ENCODE data around the gene PDE4DIP. TPM values are rescaled to one million over a fixed set of nuclear protein-coding genes. Genes with fewer than 3 reads are reported as not detected.
"Not testable (repeated sequence)": the region's sequence is repeated elsewhere in the genome, so short reads cannot be mapped to it uniquely, and the experiment has no call there.

The PDE4DIP gene
- total and polyA plus RNA-seq, 5 experiments from 2014 or later = 5.9 to 54.9 (median 14.1) TPM

DNA sequence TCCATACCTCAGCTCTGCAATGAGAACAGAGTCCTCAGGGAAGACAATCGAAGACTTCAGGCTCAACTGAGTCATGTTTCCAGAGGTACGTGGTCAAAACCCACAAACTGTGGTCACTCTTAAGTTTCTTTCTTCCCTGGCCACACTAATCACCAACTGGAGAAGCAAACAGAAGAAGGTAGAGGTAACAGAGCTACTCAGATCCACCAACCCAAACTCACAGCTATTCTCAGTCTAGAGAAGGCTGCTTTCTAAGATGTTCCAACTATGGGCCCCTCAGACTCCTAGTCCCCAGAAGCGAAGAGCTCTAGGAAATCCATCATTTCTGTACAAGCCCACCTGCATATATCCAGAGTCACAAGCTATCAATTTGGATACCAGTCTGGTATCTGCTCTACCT lies 174.3 kb downstream of the PDE4DIP start:
- H3K9me3 Mint-ChIP-seq, DNase-seq, H3K4me1 Mint-ChIP-seq, ATAC-seq, H3K27me3 Mint-ChIP-seq, H3K4me3 Mint-ChIP-seq, H3K27ac Mint-ChIP-seq, POLR2A ChIA-PET, H3K36me3 Mint-ChIP-seq: not testable (repeated sequence)

DNA sequence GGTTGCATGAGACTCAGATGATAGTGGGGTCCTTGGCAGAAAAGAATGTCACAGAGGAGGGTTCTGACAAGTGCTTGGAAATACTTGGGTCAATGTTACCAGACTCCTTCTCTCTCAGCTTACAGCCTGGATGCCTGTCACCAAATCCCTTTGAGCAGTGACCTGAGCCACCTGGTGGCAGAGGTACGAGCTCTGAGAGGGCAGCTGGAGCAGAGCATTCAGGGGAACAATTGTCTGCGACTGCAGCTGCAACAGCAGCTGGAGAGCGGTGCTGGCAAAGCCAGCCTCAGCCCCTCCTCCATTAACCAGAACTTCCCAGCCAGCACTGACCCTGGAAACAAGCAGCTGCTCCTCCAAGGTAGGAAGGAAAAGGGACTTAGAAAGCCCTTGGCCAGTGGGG lies 180.1 kb downstream of the PDE4DIP start:
- H3K27me3 Mint-ChIP-seq, DNase-seq, H3K4me3 Mint-ChIP-seq, H3K36me3 Mint-ChIP-seq, H3K4me1 Mint-ChIP-seq, H3K27ac Mint-ChIP-seq, ATAC-seq, H3K9me3 Mint-ChIP-seq, POLR2A ChIA-PET: not testable (repeated sequence)

DNA sequence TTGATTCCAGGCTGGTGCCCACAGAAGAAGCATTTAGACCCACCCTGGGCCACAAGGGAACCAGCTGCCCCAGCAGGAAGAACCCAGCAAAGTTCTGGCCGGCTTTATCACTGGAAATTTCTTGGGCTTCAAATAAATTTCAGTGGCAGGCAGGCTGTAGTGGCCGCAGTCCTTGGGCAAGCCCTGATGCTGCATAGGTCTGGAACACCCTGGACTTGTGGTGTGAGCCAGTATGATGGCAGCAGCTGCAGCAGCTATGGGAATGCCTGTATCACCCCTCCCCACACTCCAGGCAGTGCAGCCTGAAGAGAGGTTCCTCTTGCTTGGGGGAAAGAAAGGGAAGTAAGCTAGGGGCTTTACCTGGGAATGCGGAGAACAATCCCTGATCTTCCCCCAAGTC lies 189.7 kb downstream of the PDE4DIP start:
- ATAC-seq, H3K4me1 Mint-ChIP-seq, POLR2A ChIA-PET, H3K27ac Mint-ChIP-seq, H3K4me3 Mint-ChIP-seq, H3K36me3 Mint-ChIP-seq, H3K27me3 Mint-ChIP-seq, H3K9me3 Mint-ChIP-seq, DNase-seq: not testable (repeated sequence)

DNA sequence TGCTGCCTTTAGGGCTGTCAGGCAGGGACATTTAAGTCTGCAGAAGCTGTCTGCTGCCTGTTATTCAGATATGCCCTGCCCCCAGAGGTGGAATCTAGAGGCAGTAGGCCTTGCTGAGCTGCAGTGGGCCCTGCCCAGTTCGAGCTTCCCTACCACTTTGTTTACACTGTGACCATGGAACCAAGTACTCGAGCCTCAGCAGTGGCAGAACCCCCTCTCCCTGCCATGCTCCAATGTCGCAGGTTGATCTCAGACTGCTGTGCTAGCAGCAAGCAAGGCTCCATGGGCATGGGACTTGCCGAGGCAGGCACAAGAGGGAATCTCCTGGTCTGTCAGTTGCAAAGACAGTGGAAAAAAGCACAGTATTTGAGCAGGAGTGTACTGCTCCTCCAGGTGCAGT lies 198.8 kb downstream of the PDE4DIP start:
- H3K9me3 Mint-ChIP-seq, H3K27ac Mint-ChIP-seq, H3K4me3 Mint-ChIP-seq: not testable (repeated sequence)

DNA sequence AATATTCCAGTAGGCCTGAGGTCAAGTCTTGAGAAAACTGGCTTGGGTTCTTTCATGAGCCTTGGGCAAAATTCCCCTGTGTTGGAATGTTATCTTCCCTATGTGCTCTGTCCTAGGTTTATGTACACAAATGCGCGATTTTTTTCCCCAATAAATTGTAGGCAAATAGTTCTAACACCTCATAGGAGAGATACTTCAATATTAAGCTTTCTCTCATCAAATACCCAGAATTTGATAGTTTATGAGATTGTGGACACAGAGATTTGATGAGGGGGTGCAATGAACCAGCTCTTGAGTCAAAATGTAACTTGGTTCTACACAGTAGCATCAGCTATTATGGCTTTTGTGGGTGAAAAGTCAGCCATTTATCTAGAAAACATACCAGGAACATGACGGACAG lies 220.4 kb downstream of the PDE4DIP start:
- H3K4me1 Mint-ChIP-seq, H3K27ac Mint-ChIP-seq, POLR2A ChIA-PET, H3K9me3 Mint-ChIP-seq, DNase-seq, ATAC-seq, H3K4me3 Mint-ChIP-seq, H3K27me3 Mint-ChIP-seq: not testable (repeated sequence)
- H3K36me3 Mint-ChIP-seq = peaks cover 0 to 26% (median 4%) of the 10 kb centered on the region in 3 donors

More for the DNA sequence above, 198.8 kb downstream of the PDE4DIP start:
- H3K27me3 Mint-ChIP-seq, POLR2A ChIA-PET, ATAC-seq, H3K4me1 Mint-ChIP-seq, DNase-seq, H3K36me3 Mint-ChIP-seq: not testable (repeated sequence)

DNA sequence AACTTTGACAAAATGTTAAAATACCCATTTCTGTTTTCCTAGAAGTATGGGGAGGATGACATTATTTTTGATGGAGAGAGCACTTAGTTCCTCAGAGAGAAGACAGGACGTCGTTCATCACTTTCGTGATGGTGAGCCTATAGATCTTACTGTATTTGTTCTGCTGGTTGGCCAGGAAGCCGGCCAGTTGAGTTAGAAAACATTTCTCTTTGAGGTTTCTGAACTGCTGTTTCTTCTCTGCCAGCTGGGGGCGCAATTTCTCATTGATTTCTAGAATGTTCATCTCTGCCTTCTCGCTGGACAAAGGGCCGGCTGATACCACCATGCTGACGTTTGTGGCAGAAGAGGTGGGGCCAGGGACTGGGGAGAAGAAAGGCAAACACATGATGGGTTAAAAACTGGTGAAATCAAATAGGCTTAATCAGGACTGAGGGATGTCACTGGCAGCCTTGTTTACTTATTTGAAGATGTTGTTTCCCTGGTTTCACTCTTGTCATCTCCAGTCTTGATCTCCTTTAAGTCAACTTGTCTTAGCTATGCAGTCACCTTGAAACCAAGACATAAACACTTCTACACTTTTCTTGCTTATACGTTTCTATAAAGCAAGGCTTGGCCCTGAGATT lies 231.4 kb downstream of the PDE4DIP start:
- DNase-seq, ATAC-seq: not testable (repeated sequence)

More for the DNA sequence above, 231.4 kb downstream of the PDE4DIP start:
- H3K36me3 Mint-ChIP-seq = peaks cover 0 to 32% (median 0%) of the 10 kb centered on the region in 3 donors
- H3K27me3 Mint-ChIP-seq, H3K9me3 Mint-ChIP-seq, H3K4me3 Mint-ChIP-seq, H3K27ac Mint-ChIP-seq, H3K4me1 Mint-ChIP-seq, POLR2A ChIA-PET: not testable (repeated sequence)

Other genes starting within 250 kb of the PDE4DIP start
- gene NBPF14, start 248.4 kb upstream of the PDE4DIP start, total RNA-seq = 10 to 100 TPM; 19.3 to 22.0 TPM
- 1 to 10 TPM; 4.3 to 8.9 (median 7.4) TPM for gene NBPF14, start 248.4 kb upstream of the PDE4DIP start, polyA plus RNA-seq
- gene NUDT4B, start 95.7 kb upstream of the PDE4DIP start, total RNA-seq = not detected
- gene NUDT4B, start 95.7 kb upstream of the PDE4DIP start, polyA plus RNA-seq = 1 to 10 TPM; 5.3 to 8.2 (median 7.5) TPM

Data from naive thymus-derived CD8-positive, alpha-beta T cell (primary cell).